ENCODE results near the gene TMEM44.

Gene TMEM44

DNA sequence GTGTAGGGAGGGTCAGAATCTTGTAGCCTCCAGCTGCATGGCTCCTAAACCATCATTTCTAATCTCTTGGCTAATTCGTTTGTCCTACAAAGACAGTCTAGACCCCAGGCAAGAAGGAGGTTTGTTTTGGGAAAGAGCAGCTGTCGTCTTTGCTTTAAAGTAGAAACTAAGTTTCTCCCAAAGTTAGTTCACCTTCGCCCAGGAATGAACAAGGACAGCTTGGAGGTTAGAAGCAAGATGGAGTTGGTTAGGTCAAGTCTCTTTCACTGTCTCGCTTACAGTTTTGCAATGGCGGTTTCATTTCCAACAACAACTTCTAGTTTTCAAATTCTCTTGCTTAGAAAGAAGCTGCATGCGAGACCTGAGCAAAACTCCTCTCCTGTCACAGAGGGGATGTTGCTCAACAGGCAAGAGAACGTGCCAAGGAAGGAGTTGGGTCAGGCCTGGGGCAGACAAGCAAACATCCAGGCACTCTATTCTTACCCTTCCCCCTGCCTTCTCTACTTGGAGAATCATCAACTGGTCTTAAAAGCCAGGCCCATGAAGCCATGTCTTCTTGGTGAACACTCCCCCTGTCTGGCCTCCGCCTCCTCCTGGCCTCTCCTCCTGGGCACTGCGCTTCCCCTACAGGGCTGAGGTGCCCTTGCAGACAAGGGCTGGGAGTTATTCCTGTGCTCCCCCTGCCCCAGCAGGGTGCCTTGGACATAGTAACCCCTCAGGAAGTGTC, 57.6 kb downstream of the TMEM44 start:
- Histone ChIP-seq H3K27me3 (ENCODE audit: insufficient read depth, low read length, poor library complexity, severe bottlenecking) (no peaks in the 10 kb centered on the region), H3K4me3 (ENCODE audit: low read length, poor library complexity, severe bottlenecking) (no peak overlapping the region), H3K36me3 (ENCODE audit: insufficient read depth, low read length) (no peaks in the 10 kb centered on the region), H3F3A (ENCODE audit: low read depth) (no peaks in the 10 kb centered on the region), H3K9ac (ENCODE audit: low read depth, low read length, poor library complexity, severe bottlenecking) (no peak overlapping the region), H3K9me2 (replicated peaks; ENCODE audit: low read depth, low read length) (no peaks in the 10 kb centered on the region), H3K79me2 (ENCODE audit: insufficient read depth, low read length) (no peaks in the 10 kb centered on the region), H3K4me1 (ENCODE audit: insufficient read depth, low read length, poor library complexity, severe bottlenecking) (no peaks in the 10 kb centered on the region), H3K4me2 (ENCODE audit: low read depth, low read length, poor library complexity, severe bottlenecking) (no peak overlapping the region), H4K20me1 (ENCODE audit: insufficient read depth, low read length, poor library complexity, severe bottlenecking) (no peaks in the 10 kb centered on the region), H3K9me3 (ENCODE audit: insufficient read depth, low read depth, low read length) (no peaks in the 10 kb centered on the region), H2AFZ (ENCODE audit: low read length) (no peak overlapping the region)
- TF ChIP-seq, protein P1, sequence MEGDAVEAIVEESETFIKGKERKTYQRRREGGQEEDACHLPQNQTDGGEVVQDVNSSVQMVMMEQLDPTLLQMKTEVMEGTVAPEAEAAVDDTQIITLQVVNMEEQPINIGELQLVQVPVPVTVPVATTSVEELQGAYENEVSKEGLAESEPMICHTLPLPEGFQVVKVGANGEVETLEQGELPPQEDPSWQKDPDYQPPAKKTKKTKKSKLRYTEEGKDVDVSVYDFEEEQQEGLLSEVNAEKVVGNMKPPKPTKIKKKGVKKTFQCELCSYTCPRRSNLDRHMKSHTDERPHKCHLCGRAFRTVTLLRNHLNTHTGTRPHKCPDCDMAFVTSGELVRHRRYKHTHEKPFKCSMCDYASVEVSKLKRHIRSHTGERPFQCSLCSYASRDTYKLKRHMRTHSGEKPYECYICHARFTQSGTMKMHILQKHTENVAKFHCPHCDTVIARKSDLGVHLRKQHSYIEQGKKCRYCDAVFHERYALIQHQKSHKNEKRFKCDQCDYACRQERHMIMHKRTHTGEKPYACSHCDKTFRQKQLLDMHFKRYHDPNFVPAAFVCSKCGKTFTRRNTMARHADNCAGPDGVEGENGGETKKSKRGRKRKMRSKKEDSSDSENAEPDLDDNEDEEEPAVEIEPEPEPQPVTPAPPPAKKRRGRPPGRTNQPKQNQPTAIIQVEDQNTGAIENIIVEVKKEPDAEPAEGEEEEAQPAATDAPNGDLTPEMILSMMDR (conservative IDR thresholded peaks at IDR 0.05; ENCODE audit: low read length), result no peak; the same call in 1 of the 2 replicates
- no peak for TF ChIP-seq EZH2phosphoT487 (IDR thresholded peaks at IDR 0.05; ENCODE audit: borderline replicate concordance)

DNA sequence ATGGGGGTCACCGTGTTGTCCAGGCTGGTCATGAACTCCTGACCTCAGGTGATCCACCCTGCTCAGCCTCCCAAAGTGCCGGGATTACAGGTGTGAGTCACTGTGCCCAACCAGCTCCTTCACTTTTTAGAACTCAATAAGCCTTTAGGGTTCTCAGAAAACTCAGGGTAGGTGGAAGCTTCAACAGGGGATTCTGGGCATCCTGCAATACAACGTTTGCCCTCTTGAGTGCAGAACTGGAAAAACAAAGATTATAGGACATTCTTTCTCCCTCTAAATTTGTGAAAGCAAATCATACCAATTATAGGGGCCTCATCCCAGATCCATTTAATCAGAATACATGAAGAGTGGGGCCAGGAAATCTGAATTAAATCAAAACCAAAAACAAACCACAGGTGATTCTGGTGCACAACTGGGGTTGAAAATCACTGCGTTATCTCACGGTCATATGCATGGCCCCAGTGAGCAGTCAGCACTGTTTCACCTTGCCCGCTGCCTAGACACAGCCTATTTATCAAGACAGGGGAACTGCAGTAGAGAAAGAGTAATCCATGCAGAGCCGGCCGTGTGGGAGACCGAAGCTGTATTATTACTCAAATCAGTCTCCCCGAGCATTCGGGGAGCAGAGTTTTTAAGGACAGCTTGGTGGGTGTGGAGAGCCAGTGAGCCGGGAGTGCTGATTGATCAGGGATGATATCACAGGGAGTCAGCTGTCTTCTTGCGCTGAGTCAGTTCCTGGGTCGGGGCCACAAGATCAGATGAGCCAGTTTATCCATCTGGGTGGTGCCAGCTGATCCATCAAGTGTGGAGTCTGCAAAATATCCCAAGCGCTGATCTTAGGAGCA, 58.4 kb downstream of the TMEM44 start:
- H4K20me1 ChIP-seq (ENCODE audit: insufficient read depth, low read length, poor library complexity, severe bottlenecking), result no peaks in the 10 kb centered on the region
- H3K4me1 ChIP-seq (ENCODE audit: insufficient read depth, low read length, poor library complexity, severe bottlenecking), result no peaks in the 10 kb centered on the region
- H3K4me3 ChIP-seq (ENCODE audit: low read length, poor library complexity, severe bottlenecking), result no peak overlapping the region
- no peak overlapping the region for H3K9ac ChIP-seq (ENCODE audit: low read depth, low read length, poor library complexity, severe bottlenecking)
- no peaks in the 10 kb centered on the region for H3K27me3 ChIP-seq (ENCODE audit: insufficient read depth, low read length, poor library complexity, severe bottlenecking)
- no peaks in the 10 kb centered on the region for H3K79me2 ChIP-seq (ENCODE audit: insufficient read depth, low read length)
- H3K36me3 ChIP-seq (ENCODE audit: insufficient read depth, low read length), result no peaks in the 10 kb centered on the region
- no peaks in the 10 kb centered on the region for H3K9me3 ChIP-seq (ENCODE audit: insufficient read depth, low read depth, low read length)
- no peak overlapping the region for H2AFZ ChIP-seq (ENCODE audit: low read length)
- no peak overlapping the region for H3K4me2 ChIP-seq (ENCODE audit: low read depth, low read length, poor library complexity, severe bottlenecking)
- H3F3A ChIP-seq (ENCODE audit: low read depth), result no peaks in the 10 kb centered on the region
- H3K9me2 ChIP-seq (replicated peaks; ENCODE audit: low read depth, low read length), result no peaks in the 10 kb centered on the region
- no peak for TF ChIP-seq EZH2phosphoT487 (IDR thresholded peaks at IDR 0.05; ENCODE audit: borderline replicate concordance)
- TF ChIP-seq, protein P1 (conservative IDR thresholded peaks at IDR 0.05; ENCODE audit: low read length), result 0 out of 2 replicates have a peak, but pooled peaks have one; percentile 8

DNA sequence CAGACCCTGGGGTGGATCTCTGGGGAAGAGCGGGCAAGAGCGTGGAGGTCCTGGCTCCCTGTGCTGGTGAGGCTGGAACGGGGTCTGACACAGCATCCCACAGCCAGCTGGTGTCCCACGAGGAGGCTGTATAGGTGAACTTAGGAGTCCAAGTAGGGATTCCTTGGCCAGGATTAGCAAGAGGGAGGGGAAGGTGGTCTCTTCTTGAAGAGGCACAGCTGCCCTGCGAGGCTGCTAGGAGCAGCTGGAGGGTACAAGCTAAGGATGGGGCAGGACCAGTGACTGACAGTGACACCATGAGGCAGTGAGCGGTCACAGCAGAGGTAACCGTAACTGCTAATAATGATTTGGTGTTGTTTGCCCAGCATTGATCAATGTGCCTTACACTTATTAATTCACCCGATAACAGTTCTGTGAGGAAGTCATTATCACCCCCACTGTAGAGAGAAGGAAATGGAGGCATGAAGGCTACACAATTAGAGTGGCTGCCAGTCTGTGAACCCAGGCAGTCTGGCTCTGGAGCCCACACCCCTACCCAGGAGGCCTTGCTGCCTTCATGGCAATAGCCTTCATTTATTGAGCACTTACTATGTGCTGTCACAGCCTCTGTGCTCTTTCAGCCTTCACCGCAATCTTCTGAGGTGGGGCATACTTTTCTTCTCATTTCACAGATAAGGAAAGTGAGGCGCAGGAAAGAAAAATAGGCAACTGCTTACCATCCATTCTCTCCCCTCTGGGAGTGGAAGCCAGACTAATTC, 59.4 kb downstream of the TMEM44 start:
- H3F3A ChIP-seq (ENCODE audit: low read depth), result no peaks in the 10 kb centered on the region
- no peak overlapping the region for H3K9ac ChIP-seq (ENCODE audit: low read depth, low read length, poor library complexity, severe bottlenecking)
- no peaks in the 10 kb centered on the region for H3K27me3 ChIP-seq (ENCODE audit: insufficient read depth, low read length, poor library complexity, severe bottlenecking)
- no peaks in the 10 kb centered on the region for H3K4me1 ChIP-seq (ENCODE audit: insufficient read depth, low read length, poor library complexity, severe bottlenecking)
- no peaks in the 10 kb centered on the region for H3K36me3 ChIP-seq (ENCODE audit: insufficient read depth, low read length)
- no peak overlapping the region for H2AFZ ChIP-seq (ENCODE audit: low read length)
- H3K9me3 ChIP-seq (ENCODE audit: insufficient read depth, low read depth, low read length), result no peaks in the 10 kb centered on the region
- no peaks in the 10 kb centered on the region for H3K79me2 ChIP-seq (ENCODE audit: insufficient read depth, low read length)
- no peak overlapping the region for H3K4me3 ChIP-seq (ENCODE audit: low read length, poor library complexity, severe bottlenecking)
- no peaks in the 10 kb centered on the region for H3K9me2 ChIP-seq (replicated peaks; ENCODE audit: low read depth, low read length)
- H4K20me1 ChIP-seq (ENCODE audit: insufficient read depth, low read length, poor library complexity, severe bottlenecking), result no peaks in the 10 kb centered on the region
- H3K4me2 ChIP-seq (ENCODE audit: low read depth, low read length, poor library complexity, severe bottlenecking), result no peak overlapping the region
- no peak for TF ChIP-seq EZH2phosphoT487 (IDR thresholded peaks at IDR 0.05; ENCODE audit: borderline replicate concordance)
- TF ChIP-seq, protein P1 (conservative IDR thresholded peaks at IDR 0.05; ENCODE audit: low read length), result peak; percentile 84

Measured in Loucy (cell line).